Caco-2 (cell line): Measurements from ENCODE around the gene SYT9. TPM values are rescaled to one million over a fixed set of nuclear protein-coding genes. Genes with fewer than 3 reads are reported as not detected.

Experiments used
- BruUV-seq: library from RNA; stranded (reverse); fragments of 400-500 nt; replicated peaks from 2 replicates; lab custom pipeline; 2021; lab: Mats Ljungman, UMichigan
- CTCF ChIA-PET: fragments of 300-600 bp; sonication (Branson Sonifier 250); formaldehyde crosslinking; loops from one replicate; lab custom pipeline; 2022; ENCODE audit warnings: antibody characterized with exemption; lab: Charles Lee
- POLR2A ChIA-PET: fragments of 300-600 bp; sonication (Branson Sonifier 250); formaldehyde crosslinking; loops from one replicate; lab custom pipeline; 2022; ENCODE audit warnings: antibody characterized with exemption; lab: Charles Lee
- DNase-seq, 2 experiments: peaks; one replicate each; pipeline versions ENCODE4 v3.0.0 to v3.0.0-alpha.2; 2020 to 2022
- H3K27me3 ChIP-seq: replicated peaks from 2 replicates; pipeline ENCODE4 v1.6.0; 2011; ENCODE audit warnings: low read length; ENCODE audit not compliant: control insufficient read depth, insufficient read depth
- H3K36me3 ChIP-seq: 2 replicates; pipeline ENCODE4 v1.5.1; 2011; ENCODE audit warnings: low read length; ENCODE audit not compliant: control insufficient read depth, insufficient read depth
- H3K4me1 ChIP-seq: fragments of 250-450 bp; sonication (Bioruptor Pico); 2 replicates; pipeline ENCODE4 v1.5.1; 2020; ENCODE audit warnings: mild to moderate bottlenecking
- H3K4me3 ChIP-seq: 2 replicates; pipeline ENCODE4 v1.5.1; 2011; ENCODE audit warnings: low read depth, mild to moderate bottlenecking, control low read depth, low read length
- H3K9me3 ChIP-seq: fragments of 250-450 bp; sonication (Bioruptor Pico); 2 replicates; pipeline ENCODE4 v1.5.1; 2020; ENCODE audit warnings: mild to moderate bottlenecking, moderate library complexity
- H3K27ac Mint-ChIP-seq: one replicate; pipeline ENCODE4 v1.8.0; 2022; ENCODE audit warnings: mixed read lengths; ENCODE audit not compliant: unreplicated experiment
- H3K27me3 Mint-ChIP-seq: one replicate; pipeline ENCODE4 v1.8.0; 2022; ENCODE audit warnings: mixed read lengths; ENCODE audit not compliant: insufficient read depth, unreplicated experiment
- H3K36me3 Mint-ChIP-seq: one replicate; pipeline ENCODE4 v1.8.0; 2022; ENCODE audit warnings: mild to moderate bottlenecking, mixed read lengths; ENCODE audit not compliant: insufficient read depth, unreplicated experiment
- H3K4me1 Mint-ChIP-seq: one replicate; pipeline ENCODE4 v1.8.0; 2022; ENCODE audit warnings: low read depth, mixed read lengths; ENCODE audit not compliant: unreplicated experiment
- H3K4me3 Mint-ChIP-seq: one replicate; pipeline ENCODE4 v1.8.0; 2022; ENCODE audit warnings: mild to moderate bottlenecking, moderate library complexity, mixed read lengths; ENCODE audit not compliant: unreplicated experiment
- H3K9me3 Mint-ChIP-seq: one replicate; pipeline ENCODE4 v1.8.0; 2022; ENCODE audit warnings: mixed read lengths; ENCODE audit not compliant: unreplicated experiment
- intact Hi-C: fragments of 100-400 bp; cut with micrococcal nuclease; formaldehyde crosslinking; loops from one replicate; pipeline ENCODE4 v1.10.0; 2022; ENCODE audit not compliant: unreplicated experiment
- total RNA-seq: library from RNA; stranded (reverse); gene quantifications from 2 replicates; pipeline ENCODE4 v1.2.3, GENCODE V29; 2022
- TF ChIP-seq, protein P1 (sequence below), 2 experiments: fragments of 200-600 bp in 1 of 2; IDR thresholded peaks; 1 replicate in 1 of 2; 2 replicates in 1 of 2; pipeline versions ENCODE4 v1.5.1 to v1.8.0; 2011 to 2022; ENCODE audit warnings: antibody characterized with exemption in 1 of 2, control low read depth in 1 of 2, inconsistent platforms in 1 of 2, low read depth in 1 of 2, low read length in 1 of 2, mild to moderate bottlenecking in 1 of 2, moderate library complexity in 1 of 2; ENCODE audit not compliant: insufficient read depth in 1 of 2, severe bottlenecking in 1 of 2, unreplicated experiment in 1 of 2

The SYT9 gene
- total RNA-seq, 1 experiment from 2014 or later = not detected

DNA sequence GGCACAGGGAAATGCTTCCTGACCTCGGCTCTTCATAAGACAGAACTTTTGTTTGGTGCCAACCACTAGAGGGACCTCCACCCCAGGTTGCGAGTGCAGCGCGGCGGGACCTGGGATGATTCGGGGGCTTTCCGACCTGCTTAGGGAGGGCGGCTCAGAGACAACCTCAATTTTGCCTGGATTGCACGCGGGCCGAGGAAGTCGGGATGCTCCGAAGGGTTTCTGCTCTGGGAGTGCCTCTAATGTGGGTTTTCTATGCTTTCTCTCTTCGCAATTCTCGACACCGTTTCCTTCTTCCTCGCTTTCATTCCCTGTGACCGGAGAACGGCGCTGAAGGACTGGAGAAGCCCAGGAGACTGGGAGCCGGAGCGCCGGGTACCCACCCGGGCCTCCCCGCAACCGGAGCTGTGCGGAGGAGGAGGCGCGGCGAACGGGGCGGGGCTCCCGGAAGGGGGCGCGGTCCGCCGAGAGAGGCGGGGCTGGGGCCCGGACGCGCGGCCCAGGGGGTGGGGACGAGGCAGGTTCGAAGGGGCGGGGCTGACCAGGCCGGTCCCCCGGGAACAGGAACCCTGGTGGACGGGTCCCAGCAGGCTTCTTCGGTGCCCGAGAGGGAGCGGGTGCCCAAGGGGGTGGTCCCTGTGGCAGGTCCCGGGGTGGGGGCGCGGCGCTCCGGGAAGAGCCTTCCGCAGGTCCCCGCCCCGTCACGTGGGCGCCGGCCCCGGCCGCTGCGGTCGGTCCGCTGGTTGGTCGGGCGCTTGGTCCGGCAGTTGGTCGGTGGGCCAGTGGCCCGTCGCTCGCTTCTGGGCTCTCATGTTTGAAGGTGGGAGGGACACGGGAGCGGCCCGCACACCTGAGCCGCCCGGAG, 261.8 kb downstream of the SYT9 start, which contains the start of gene PPFIBP2:
PPFIBP2 (plus strand) TSS at position 766 of the 865 bp plus-strand sequence. CDS start 35,477 bp downstream, outside the sequence.
- Mint-ChIP-seq H3K27me3 (no peaks in the 10 kb centered on the region), H3K27ac (no peak within 1 kb of the TSS), H3K9me3 (no peaks in the 10 kb centered on the region), H3K36me3 (no peaks in the 10 kb centered on the region), H3K4me1 (peaks cover 16% of the 10 kb centered on the region), H3K4me3 (peak within 1 kb of the TSS; percentile 80)
- ChIA-PET CTCF (interaction anchor here (0.6 to 2.5 kb wide), 8 partner anchors 22 to 179 kb away, joined by 3 to 14 read pairs (median 4); no protein-coding TSS in a partner anchor), POLR2A (interaction anchor here (0.6 kb wide), 1 partner anchor 23 kb away, joined by 3 read pairs; no protein-coding TSS in a partner anchor)
- Histone ChIP-seq H3K4me1 (0 out of 2 replicates have a peak, but pooled peaks cover 5% of the 10 kb centered on the region), H3K4me3 (peak within 1 kb of the TSS; percentile 87), H3K36me3 (no peaks in the 10 kb centered on the region), H3K9me3 (no peaks in the 10 kb centered on the region), H3K27me3 (no peaks in the 10 kb centered on the region)
- intact Hi-C loops = loop anchor here (1.0 to 2.0 kb wide), 5 partner anchors 25 to 152 kb away; no protein-coding TSS in a partner anchor
- TF ChIP-seq, protein P1, sequence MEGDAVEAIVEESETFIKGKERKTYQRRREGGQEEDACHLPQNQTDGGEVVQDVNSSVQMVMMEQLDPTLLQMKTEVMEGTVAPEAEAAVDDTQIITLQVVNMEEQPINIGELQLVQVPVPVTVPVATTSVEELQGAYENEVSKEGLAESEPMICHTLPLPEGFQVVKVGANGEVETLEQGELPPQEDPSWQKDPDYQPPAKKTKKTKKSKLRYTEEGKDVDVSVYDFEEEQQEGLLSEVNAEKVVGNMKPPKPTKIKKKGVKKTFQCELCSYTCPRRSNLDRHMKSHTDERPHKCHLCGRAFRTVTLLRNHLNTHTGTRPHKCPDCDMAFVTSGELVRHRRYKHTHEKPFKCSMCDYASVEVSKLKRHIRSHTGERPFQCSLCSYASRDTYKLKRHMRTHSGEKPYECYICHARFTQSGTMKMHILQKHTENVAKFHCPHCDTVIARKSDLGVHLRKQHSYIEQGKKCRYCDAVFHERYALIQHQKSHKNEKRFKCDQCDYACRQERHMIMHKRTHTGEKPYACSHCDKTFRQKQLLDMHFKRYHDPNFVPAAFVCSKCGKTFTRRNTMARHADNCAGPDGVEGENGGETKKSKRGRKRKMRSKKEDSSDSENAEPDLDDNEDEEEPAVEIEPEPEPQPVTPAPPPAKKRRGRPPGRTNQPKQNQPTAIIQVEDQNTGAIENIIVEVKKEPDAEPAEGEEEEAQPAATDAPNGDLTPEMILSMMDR (IDR thresholded peaks at IDR 0.05; ENCODE audit: insufficient read depth in 1 of 2, low read depth in 1 of 2, low read length in 1 of 2, severe bottlenecking in 1 of 2, unreplicated experiment in 1 of 2) = peak; percentile 67 to 79
- BruUV-seq = no TSS peak
- peak; percentile 79 to 90 for DNase-seq

DNA sequence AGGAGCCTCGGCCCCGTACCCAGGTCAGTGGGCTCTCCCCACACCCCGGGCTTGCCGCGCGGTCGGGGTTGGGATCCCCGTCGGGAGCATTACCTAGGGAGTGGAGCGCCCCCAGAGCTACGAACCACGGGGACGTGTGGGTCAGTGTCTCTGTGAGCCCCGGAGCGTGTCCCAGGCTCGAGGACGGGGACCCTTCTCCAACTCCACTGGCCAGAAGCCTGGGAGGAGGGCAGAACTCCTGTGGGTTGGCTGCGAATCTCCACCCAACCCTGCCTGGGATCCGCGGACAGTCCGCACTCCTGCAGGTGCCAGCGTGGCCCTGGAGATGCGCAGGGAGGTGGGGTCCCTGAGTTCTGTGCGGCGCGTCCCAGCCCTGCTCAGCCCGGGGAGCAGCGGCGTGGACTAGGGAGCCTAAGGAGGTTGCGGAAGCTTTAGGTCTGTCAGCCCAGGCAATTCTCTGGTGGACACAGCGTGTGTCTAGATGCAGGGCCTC, 262.4 kb downstream of the SYT9 start:
- no peaks in the 10 kb centered on the region for H3K9me3 ChIP-seq
- ChIA-PET POLR2A (interaction anchor here (0.6 kb wide), 1 partner anchor 22 kb away, joined by 3 read pairs; no protein-coding TSS in a partner anchor), CTCF (interaction anchor here (0.6 to 2.5 kb wide), 7 partner anchors 21 to 178 kb away, joined by 3 to 14 read pairs (median 5); no protein-coding TSS in a partner anchor)
- no peaks in the 10 kb centered on the region for H3K27me3 ChIP-seq
- Mint-ChIP-seq H3K9me3 (no peaks in the 10 kb centered on the region), H3K4me1 (peaks cover 16% of the 10 kb centered on the region), H3K27me3 (no peaks in the 10 kb centered on the region), H3K27ac (no peak overlapping the region), H3K36me3 (no peaks in the 10 kb centered on the region), H3K4me3 (peak overlapping the region; percentile 80)
- no peaks in the 10 kb centered on the region for H3K36me3 ChIP-seq
- intact Hi-C loops = no loop called here
- H3K4me1 ChIP-seq = 0 out of 2 replicates have a peak, but pooled peaks cover 5% of the 10 kb centered on the region
- peak overlapping the region; percentile 87 for H3K4me3 ChIP-seq
- TF ChIP-seq, protein P1 (IDR thresholded peaks at IDR 0.05; ENCODE audit: insufficient read depth in 1 of 2, low read depth in 1 of 2, low read length in 1 of 2, severe bottlenecking in 1 of 2, unreplicated experiment in 1 of 2) = no peak
- no TSS peak for BruUV-seq
- DNase-seq = peak in 1 of 2 experiments; percentile 41

DNA sequence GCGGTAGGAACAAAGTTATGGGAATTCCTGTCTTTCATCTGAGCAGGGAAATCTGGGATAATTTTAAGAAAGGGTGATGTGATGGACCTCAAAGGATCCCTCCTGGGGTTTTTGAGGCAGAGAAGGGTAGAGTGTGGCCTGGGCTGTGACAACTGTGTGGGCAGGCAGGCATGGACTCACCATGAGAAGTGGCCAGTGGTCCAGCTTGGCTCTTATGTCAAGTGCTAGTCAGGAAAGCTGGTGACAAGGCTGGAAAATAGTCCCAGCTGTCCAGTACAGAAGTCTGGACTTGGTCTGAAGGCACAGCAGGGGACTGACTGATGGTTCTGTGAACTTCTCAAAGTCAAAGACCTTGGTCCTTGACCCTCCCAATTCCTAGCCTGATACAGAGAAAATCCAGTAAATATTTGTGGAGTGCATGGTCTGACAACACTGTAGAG, 263.8 kb downstream of the SYT9 start:
- no peak overlapping the region for H3K27ac Mint-ChIP-seq
- 0 out of 2 replicates have a peak, but pooled peaks cover 5% of the 10 kb centered on the region for H3K4me1 ChIP-seq
- no peaks in the 10 kb centered on the region for H3K9me3 ChIP-seq
- DNase-seq = no peak
- no peaks in the 10 kb centered on the region for H3K36me3 Mint-ChIP-seq
- peaks cover 16% of the 10 kb centered on the region for H3K4me1 Mint-ChIP-seq
- TF ChIP-seq, protein P1 (IDR thresholded peaks at IDR 0.05; ENCODE audit: insufficient read depth in 1 of 2, low read depth in 1 of 2, low read length in 1 of 2, severe bottlenecking in 1 of 2, unreplicated experiment in 1 of 2) = no peak
- H3K27me3 Mint-ChIP-seq = no peaks in the 10 kb centered on the region
- H3K9me3 Mint-ChIP-seq = no peaks in the 10 kb centered on the region
- H3K36me3 ChIP-seq = no peaks in the 10 kb centered on the region; the same call in 1 of the 2 replicates
- no peak overlapping the region for H3K4me3 Mint-ChIP-seq
- no peak overlapping the region for H3K4me3 ChIP-seq
- no TSS peak for BruUV-seq
- CTCF ChIA-PET = no interaction called here
- no peaks in the 10 kb centered on the region for H3K27me3 ChIP-seq
- POLR2A ChIA-PET = no interaction called here
- intact Hi-C loops = no loop called here
